ENCODE data around the gene CENPH. TPM values are rescaled to one million over a fixed set of nuclear protein-coding genes. Genes with fewer than 3 reads are reported as not detected.
"Not testable (repeated sequence)": the region's sequence is repeated elsewhere in the genome, so short reads cannot be mapped to it uniquely, and the experiment has no call there.

The CENPH gene
- total RNA-seq, 1 donor from 2014 or later = 44.3 TPM

GRCh38 chr5:69219939-69220338, 30.6 kb downstream of the CENPH start:
- no peak overlapping the region for H3K4me3 ChIP-seq (ENCODE audit: low read depth, low read length)
- no peak for DNase-seq (ENCODE audit: low read depth)
- TF ChIP-seq CTCF (conservative IDR thresholded peaks at IDR 0.05; ENCODE audit: low read depth, low read length) = no peak

GRCh38 chr5:69220371-69220770, 31.0 kb downstream of the CENPH start:
- not testable (repeated sequence) for DNase-seq (ENCODE audit: low read depth); H3K4me3 ChIP-seq (ENCODE audit: low read depth, low read length)

GRCh38 chr5:69220833-69221232, 31.4 kb downstream of the CENPH start:
- H3K4me3 ChIP-seq (ENCODE audit: low read depth, low read length); DNase-seq (ENCODE audit: low read depth): not testable (repeated sequence)

- DNase-seq (ENCODE audit: low read depth) = no peak
- no peak overlapping the region for H3K4me3 ChIP-seq (ENCODE audit: low read depth, low read length)
- TF ChIP-seq CTCF (conservative IDR thresholded peaks at IDR 0.05; ENCODE audit: low read depth, low read length) = no peak
Measured at GRCh38 chr5:69224520-69224919, 35.1 kb downstream of the CENPH start.

- DNase-seq (ENCODE audit: low read depth) = no peak
- TF ChIP-seq CTCF (conservative IDR thresholded peaks at IDR 0.05; ENCODE audit: low read depth, low read length) = no peak
- H3K4me3 ChIP-seq (ENCODE audit: low read depth, low read length) = no peak overlapping the region
Measured at GRCh38 chr5:69225860-69226259, 36.5 kb downstream of the CENPH start.

GRCh38 chr5:69230181-69230580, 40.8 kb downstream of the CENPH start:
- TF ChIP-seq CTCF (conservative IDR thresholded peaks at IDR 0.05; ENCODE audit: low read depth, low read length) = no peak
- DNase-seq (ENCODE audit: low read depth) = no peak
- H3K4me3 ChIP-seq (ENCODE audit: low read depth, low read length) = no peak overlapping the region

- no peak overlapping the region for H3K4me3 ChIP-seq (ENCODE audit: low read depth, low read length)
- DNase-seq (ENCODE audit: low read depth) = no peak
- TF ChIP-seq CTCF (conservative IDR thresholded peaks at IDR 0.05; ENCODE audit: low read depth, low read length) = no peak
Measured at GRCh38 chr5:69231281-69231680, 41.9 kb downstream of the CENPH start.

- peak; percentile 74 for DNase-seq (ENCODE audit: low read depth)
- no peak overlapping the region for H3K4me3 ChIP-seq (ENCODE audit: low read depth, low read length)
- TF ChIP-seq CTCF (conservative IDR thresholded peaks at IDR 0.05; ENCODE audit: low read depth, low read length) = no peak
Measured at GRCh38 chr5:69231851-69232250, 42.5 kb downstream of the CENPH start.

Data from epithelial cell of proximal tubule (primary cell).